Testis (tissue), 3 donors: ENCODE data around the gene ARFGAP1. TPM values are rescaled to one million over a fixed set of nuclear protein-coding genes. Genes with fewer than 3 reads are reported as not detected.

Experiments
- DNase-seq: peaks from one replicate; pipeline ENCODE4 v3.0.0-alpha.2; 2019
- H3K27ac ChIP-seq, 2 donors: fragments of 200-600 bp; sonication (generic); one replicate each; pipeline ENCODE4 v1.5.1; 2019
- H3K27me3 ChIP-seq: fragments of 200-600 bp; sonication (generic); one replicate; pipeline ENCODE4 v1.5.1; 2019
- H3K36me3 ChIP-seq: fragments of 200-600 bp; sonication (generic); one replicate; pipeline ENCODE4 v1.5.1; 2017; ENCODE audit warnings: low read depth; ENCODE audit errors: missing control alignments
- H3K4me1 ChIP-seq: fragments of 200-600 bp; sonication (generic); one replicate; pipeline ENCODE4 v1.5.1; 2019
- H3K4me3 ChIP-seq, 2 donors: fragments of 200-600 bp; sonication (generic); one replicate each; pipeline ENCODE4 v1.5.1; 2017 to 2019
- H3K9me3 ChIP-seq: fragments of 200-600 bp; sonication (generic); one replicate; pipeline ENCODE4 v1.5.1; 2017
- CTCF ChIP-seq, 3 experiments: fragments of 450-650 bp in 2 of 3; fragments of 200-600 bp in 1 of 3; sonication (generic) in 1 of 3; IDR thresholded peaks; one replicate each; pipeline ENCODE4 v1.5.1; 2016 to 2019; ENCODE audit warnings: antibody characterized with exemption in 3 of 3, mild to moderate bottlenecking in 2 of 3, moderate library complexity in 1 of 3
- POLR2A ChIP-seq: fragments of 450-650 bp; IDR thresholded peaks from one replicate; pipeline ENCODE4 v1.6.1; 2017; ENCODE audit warnings: antibody characterized with exemption, mild to moderate bottlenecking, moderate library complexity
- WGBS, 2 donors: methylation state at CpG; one replicate each; pipeline ENCODE4 v1.1.5; 2018; 5-methylcytosine and 5-hydroxymethylcytosine counted together
- intact Hi-C: fragments of 100-400 bp; cut with DNase I; formaldehyde crosslinking; loops from one replicate; pipeline ENCODE4 v1.15.1; 2023; ENCODE audit warnings: low total_unique reads
- polyA plus RNA-seq: library from polyadenylated mRNA; stranded (reverse); fragments of 350-450 nt; fragmentation: Illumina TruSeq; extraction: RNeasy Lipid Tissue Mini Kit (QIAGEN cat#74804); gene quantifications from one replicate; pipeline ENCODE4 v1.2.3, GENCODE V29; 2014; ENCODE audit warnings: low read depth, low replicate concordance; ENCODE audit not compliant: insufficient read depth
- total RNA-seq, 2 donors: library from RNA; depleted of rRNA; stranded (reverse); fragments of >200 nt; gene quantifications; one replicate each; pipeline ENCODE4 v1.2.3, GENCODE V29; 2016

Gene ARFGAP1
- total and polyA plus RNA-seq, 3 donors from 2014 or later: 97.0 to 126 (median 110) TPM

DNA sequence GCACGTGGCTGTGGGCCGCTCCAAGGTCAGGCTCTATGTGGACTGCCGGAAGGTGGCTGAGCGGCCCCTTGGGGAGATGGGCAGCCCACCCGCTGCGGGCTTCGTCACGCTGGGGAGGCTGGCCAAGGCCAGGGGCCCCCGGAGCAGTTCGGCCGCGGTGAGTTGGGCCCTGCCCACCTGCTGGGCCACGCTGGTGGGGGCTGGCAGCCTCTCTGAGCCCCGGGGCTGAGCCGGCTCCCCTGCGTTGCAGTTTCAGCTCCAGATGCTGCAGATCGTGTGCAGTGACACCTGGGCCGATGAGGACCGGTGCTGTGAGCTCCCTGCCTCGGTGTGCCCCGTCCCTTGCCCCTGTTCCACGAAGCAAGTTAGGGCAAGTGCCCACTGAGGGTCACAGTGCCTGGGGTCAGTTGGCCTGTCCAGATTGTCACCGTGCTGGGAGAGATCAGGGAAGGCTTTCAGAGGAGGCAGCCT lies 47.5 kb downstream of the ARFGAP1 start:
- peaks cover 9% of the 10 kb centered on the region for H3K4me1 ChIP-seq
- no peak for TF ChIP-seq POLR2A
- no peak for TF ChIP-seq CTCF (IDR thresholded peaks at IDR 0.05)
- no peaks in the 10 kb centered on the region for H3K9me3 ChIP-seq
- no peaks in the 10 kb centered on the region for H3K36me3 ChIP-seq
- no peak overlapping the region for H3K27ac ChIP-seq
- H3K27me3 ChIP-seq: no peaks in the 10 kb centered on the region
- 65 to 87% methylated on average over 4 to 20 of the region's 23 CpGs for WGBS, 2 donors
- H3K4me3 ChIP-seq: no peak overlapping the region
- DNase-seq: no peak
- intact Hi-C loops: no loop called here

GRCh38 chr20:63320616-63321147 lies 48.1 kb downstream of the ARFGAP1 start:
- DNase-seq: no peak
- Histone ChIP-seq H3K9me3 (no peaks in the 10 kb centered on the region), H3K4me3 (no peak overlapping the region), H3K27me3 (no peaks in the 10 kb centered on the region), H3K36me3 (no peaks in the 10 kb centered on the region), H3K4me1 (peaks cover 3% of the 10 kb centered on the region), H3K27ac (no peak overlapping the region)
- intact Hi-C loops: no loop called here
- WGBS, 2 donors: 85 to 90% methylated on average over 4 to 10 of the region's 10 CpGs
- no peak for TF ChIP-seq POLR2A
- TF ChIP-seq CTCF (IDR thresholded peaks at IDR 0.05): no peak

- no peaks in the 10 kb centered on the region for H3K9me3 ChIP-seq
- H3K4me1 ChIP-seq: no peaks in the 10 kb centered on the region
- intact Hi-C loops: no loop called here
- no peak overlapping the region for H3K27ac ChIP-seq
- H3K27me3 ChIP-seq: no peaks in the 10 kb centered on the region
- 56 to 83% methylated on average over 10 to 19 of the region's 20 CpGs for WGBS, 2 donors
- DNase-seq: no peak
- TF ChIP-seq POLR2A (no peak), CTCF (IDR thresholded peaks at IDR 0.05) (no peak)
- H3K4me3 ChIP-seq: no peak overlapping the region
- H3K36me3 ChIP-seq: no peaks in the 10 kb centered on the region
Measured at GRCh38 chr20:63321148-63321831, 48.7 kb downstream of the ARFGAP1 start.

GRCh38 chr20:63322146-63322932 lies 49.7 kb downstream of the ARFGAP1 start:
- no peaks in the 10 kb centered on the region for H3K36me3 ChIP-seq
- 26 to 80% methylated on average over 13 to 34 of the region's 34 CpGs for WGBS, 2 donors
- H3K4me1 ChIP-seq: no peaks in the 10 kb centered on the region
- no peaks in the 10 kb centered on the region for H3K27me3 ChIP-seq
- no peak for TF ChIP-seq POLR2A
- TF ChIP-seq CTCF (IDR thresholded peaks at IDR 0.05): no peak
- peak overlapping the region in 1 of 2 donors; percentile 26 for H3K4me3 ChIP-seq
- H3K9me3 ChIP-seq: no peaks in the 10 kb centered on the region
- intact Hi-C loops: no loop called here
- no peak overlapping the region for H3K27ac ChIP-seq
- DNase-seq: no peak
